K562 (cell line): ENCODE data around the gene NAXD. TPM values are rescaled to one million over a fixed set of nuclear protein-coding genes. Genes with fewer than 3 reads are reported as not detected.

Experiments
- ATAC-seq: fragments of 200-7000 bp; cut with Tn5 transposase; 3 replicates; pipeline ENCODE4 v1.9.1; 2020; ENCODE audit warnings: moderate library complexity
- BruUV-seq: library from RNA; stranded (reverse); fragments of 400-500 nt; replicated peaks from 2 replicates; lab custom pipeline; 2021; lab: Mats Ljungman, UMichigan
- CTCF ChIA-PET: fragments of 300-600 bp; formaldehyde crosslinking; extraction: SDS; loops from one replicate; lab custom pipeline; 2021; ENCODE audit warnings: low intra/inter-chr PET ratio; lab: Yijun Ruan, JAX
- POLR2A ChIA-PET: fragments of 300-600, 350-650 bp; sonication (Branson Sonifier 250); formaldehyde crosslinking; extraction: SDS; loops from one replicate; lab custom pipeline; 2021; ENCODE audit warnings: antibody characterized with exemption, inconsistent platforms; lab: Yijun Ruan, JAX
- DNase-seq, 4 experiments: peaks; one replicate each; pipeline versions ENCODE4 v3.0.0 to v3.0.0-alpha.2; 2011 to 2018; ENCODE audit warnings: low spot score in 3 of 4, mixed read lengths in 3 of 4; ENCODE audit errors: extremely low read depth in 1 of 4
- FAIRE-seq: peaks from 2 replicates; lab custom pipeline; 2011; peaks lifted over from hg19 to GRCh38; lab: Jason Lieb, UNC
- H2AFZ ChIP-seq: 2 replicates; pipeline ENCODE4 v1.6.0; 2011; ENCODE audit warnings: low read depth, low read length, control low read depth, inconsistent platforms
- H3K27ac ChIP-seq: fragments of 200-600 bp; 3 replicates; pipeline ENCODE4 v1.8.0; 2011; ENCODE audit warnings: low read depth, mild to moderate bottlenecking, control low read depth, inconsistent platforms, low read length, moderate library complexity, mixed read lengths; ENCODE audit errors: extremely low read depth
- H3K27me3 ChIP-seq, 2 experiments: fragments of 300-600 bp in 1 of 2; 2 replicates in 1 of 2; 3 replicates in 1 of 2; pipeline versions ENCODE4 v1.6.0 to v1.8.0; 2011; ENCODE audit warnings: inconsistent platforms in 2 of 2, low read length in 2 of 2, mild to moderate bottlenecking in 1 of 2, mixed read lengths in 1 of 2, moderate library complexity in 1 of 2; ENCODE audit not compliant: control insufficient read depth in 2 of 2, insufficient read depth in 2 of 2
- H3K36me3 ChIP-seq: fragments of 300-600 bp; 3 replicates; pipeline ENCODE4 v1.8.0; 2011; ENCODE audit warnings: mild to moderate bottlenecking, low read length, inconsistent platforms; ENCODE audit not compliant: control insufficient read depth, insufficient read depth
- H3K4me1 ChIP-seq, 2 experiments: fragments of 200-600 bp in 1 of 2; replicated peaks in 1 of 2; 2 replicates in 1 of 2; 3 replicates in 1 of 2; pipeline versions ENCODE4 v1.5.1 to v1.8.0; 2011; ENCODE audit warnings: inconsistent platforms in 2 of 2, low read length in 2 of 2, mild to moderate bottlenecking in 1 of 2, mixed read lengths in 1 of 2, moderate library complexity in 1 of 2; ENCODE audit not compliant: control insufficient read depth in 2 of 2, insufficient read depth in 2 of 2
- H3K4me2 ChIP-seq: 2 replicates; pipeline ENCODE4 v1.6.1; 2011; ENCODE audit warnings: low read length, control low read depth, inconsistent platforms, mixed read lengths; ENCODE audit not compliant: insufficient read depth
- H3K4me3 ChIP-seq: fragments of 200-600 bp; sonication (generic), shearing (Covaris generic); 2 replicates; pipeline ENCODE4 v1.5.1; 2016; ENCODE audit warnings: control low read depth, inconsistent platforms
- H3K79me2 ChIP-seq: fragments of 200-600 bp; 3 replicates; pipeline ENCODE4 v1.8.0; 2011; ENCODE audit warnings: low read length, inconsistent platforms; ENCODE audit not compliant: control insufficient read depth, insufficient read depth
- H3K9ac ChIP-seq, 2 experiments: 2 replicates each; pipeline versions ENCODE4 v1.6.0 to v1.6.1; 2011; ENCODE audit warnings: low read depth in 2 of 2, low read length in 2 of 2, control low read depth in 1 of 2, inconsistent platforms in 1 of 2, mild to moderate bottlenecking in 1 of 2, mixed read lengths in 1 of 2; ENCODE audit not compliant: insufficient read depth in 1 of 2
- H3K9me1 ChIP-seq: one replicate; pipeline ENCODE4 v1.6.0; 2011; ENCODE audit warnings: inconsistent platforms, mild to moderate bottlenecking, low read length, moderate library complexity; ENCODE audit not compliant: control insufficient read depth, insufficient read depth
- H3K9me3 ChIP-seq: replicated peaks from 2 replicates; pipeline ENCODE4 v1.5.1; 2011; ENCODE audit warnings: low read depth, low read length, inconsistent platforms; ENCODE audit not compliant: control insufficient read depth, insufficient read depth
- H4K20me1 ChIP-seq: replicated peaks from 2 replicates; pipeline ENCODE4 v1.6.1; 2011; ENCODE audit warnings: low read length, inconsistent platforms, mixed read lengths; ENCODE audit not compliant: control insufficient read depth, insufficient read depth
- ARID2 ChIP-seq: fragments of 450-650 bp; IDR thresholded peaks from 2 replicates; pipeline ENCODE4 v1.6.1; 2017; ENCODE audit warnings: antibody characterized with exemption, mild to moderate bottlenecking
- CBFA2T2 ChIP-seq: fragments of 450-650 bp; conservative IDR thresholded peaks from 2 replicates; pipeline ENCODE4 v1.6.1; 2017; ENCODE audit warnings: mild to moderate bottlenecking
- CCAR2 ChIP-seq: fragments of 200-400 bp; formaldehyde crosslinking; IDR thresholded peaks from 2 replicates; pipeline ENCODE4 v1.6.1; 2017; ENCODE audit warnings: mild to moderate bottlenecking, low read depth, low read length
- CHD4 ChIP-seq: fragments of 200-600 bp; sonication (generic); IDR thresholded peaks from 3 replicates; pipeline ENCODE4 v1.6.1; 2012; ENCODE audit warnings: low read depth, mild to moderate bottlenecking, mixed read lengths, low read length, inconsistent platforms; ENCODE audit not compliant: insufficient read depth, insufficient replicate concordance, poor library complexity, severe bottlenecking
- HDAC3 ChIP-seq: fragments of 450-650 bp; IDR thresholded peaks from 2 replicates; pipeline ENCODE4 v1.6.1; 2018; ENCODE audit warnings: borderline replicate concordance, mild to moderate bottlenecking, moderate library complexity; ENCODE audit not compliant: partially characterized antibody
- LEF1 ChIP-seq: fragments of 450-650 bp; IDR thresholded peaks from 2 replicates; pipeline ENCODE4 v1.6.1; 2016; ENCODE audit warnings: mild to moderate bottlenecking
- MXI1 ChIP-seq: IDR thresholded peaks from 2 replicates; pipeline ENCODE4 v1.6.1; 2011; ENCODE audit warnings: low read depth, mild to moderate bottlenecking, improper control_type of control experiment, low read length
- NR2C2 ChIP-seq, 2 experiments: fragments of 200-800 bp in 1 of 2; sonication (Bioruptor generic) in 1 of 2; sonication (generic) in 1 of 2; formaldehyde crosslinking in 1 of 2; IDR thresholded peaks; 2 replicates each; pipeline versions ENCODE4 v1.6.1 to v1.8.0; 2016 to 2022; ENCODE audit warnings: mild to moderate bottlenecking in 1 of 2, missing compliant biosample characterization in 1 of 2, missing genetic modification characterization in 1 of 2, missing genetic modification reagents in 1 of 2
- RNF2 ChIP-seq: sonication (generic); IDR thresholded peaks from 2 replicates; pipeline ENCODE4 v1.6.1; 2016
- SOX6 ChIP-seq: fragments of 450-650 bp; IDR thresholded peaks from 2 replicates; pipeline ENCODE4 v1.6.1; 2014; ENCODE audit warnings: mild to moderate bottlenecking
- ZBTB17 ChIP-seq: fragments of 450-650 bp; formaldehyde crosslinking; IDR thresholded peaks from 2 replicates; pipeline ENCODE4 v1.4.0; 2020; ENCODE audit warnings: mild to moderate bottlenecking
- ZNF311 ChIP-seq: fragments of 250-450 bp; sonication (Bioruptor Pico); IDR thresholded peaks from 2 replicates; pipeline ENCODE4 v1.4.0; 2020; ENCODE audit warnings: mild to moderate bottlenecking, moderate library complexity
- ZNF830 ChIP-seq: fragments of 250-450 bp; sonication (Bioruptor Pico); IDR thresholded peaks from 2 replicates; pipeline ENCODE4 v1.5.0; 2021; ENCODE audit warnings: mild to moderate bottlenecking
- WGBS: fragments of 100-300 bp; shearing (Covaris generic); methylation state at CpG from one replicate; pipeline ENCODE4 v1.1.6; 2016; ENCODE audit warnings: low coverage, mixed read lengths; ENCODE audit not compliant: insufficient coverage; ENCODE audit errors: missing lambda C conversion rate; 5-methylcytosine and 5-hydroxymethylcytosine counted together
- in situ Hi-C: fragments of 300-500 bp; cut with MboI; formaldehyde crosslinking; loops from 4 replicates; pipeline ENCODE4 v1.15.0; 2018; ENCODE audit warnings: inconsistent platforms, mixed read lengths
- intact Hi-C: fragments of 100-400 bp; cut with micrococcal nuclease; formaldehyde crosslinking; loops from 2 replicates; pipeline ENCODE4 v1.14.2; 2022
- polyA plus RNA-seq, 8 experiments: library from polyadenylated mRNA; depleted of rRNA in 4 of 8; stranded (reverse) in 5 of 8; unstranded in 3 of 8; fragments of >200 nt; fragmentation: Nextera tagmentation in 2 of 8; fragmentation: Illumina TruSeq in 1 of 8; extraction: Ambion mirVana in 2 of 8; extraction: Trizol in 1 of 8; gene quantifications; 2 replicates each; pipeline versions ENCODE4 v1.2.1 to v1.2.3, GENCODE V29; 2011 to 2014; ENCODE audit warnings: inconsistent platforms in 1 of 8, missing spikeins in 1 of 8
- total RNA-seq, 7 experiments: library from RNA; depleted of rRNA in 6 of 7; stranded (reverse); fragments of >200 nt in 6 of 7; fragmentation: Illumina TruSeq in 2 of 7; extraction: Trizol in 2 of 7; gene quantifications; 2 replicates each; pipeline versions ENCODE4 v1.2.1 to v1.2.3, GENCODE V29; 2011 to 2021; ENCODE audit warnings: low replicate concordance in 1 of 7
- TF ChIP-seq, protein P1 (sequence below), 2 experiments: fragments of 250-450 bp in 1 of 2; fragments of 450-650 bp in 1 of 2; sonication (Bioruptor Pico) in 1 of 2; IDR thresholded peaks; 2 replicates each; pipeline versions ENCODE4 v1.6.1 to v1.8.0; 2016 to 2021; ENCODE audit warnings: mild to moderate bottlenecking in 2 of 2, moderate library complexity in 2 of 2, missing compliant biosample characterization in 1 of 2, missing genetic modification characterization in 1 of 2
- TF ChIP-seq, protein P2 (sequence below): fragments of 450-650 bp; formaldehyde crosslinking; IDR thresholded peaks from 2 replicates; pipeline ENCODE4 v1.4.0; 2022; ENCODE audit warnings: mild to moderate bottlenecking, moderate library complexity
- TF ChIP-seq, protein P3 (sequence below): fragments of 250-450 bp; sonication (Bioruptor Pico); IDR thresholded peaks from 2 replicates; pipeline ENCODE4 v1.9.0; 2021; ENCODE audit warnings: mild to moderate bottlenecking, inconsistent platforms

Gene NAXD
- total and polyA plus RNA-seq, 9 of the 15 experiments (the other 6 are each of a cell fraction or from before 2014, with no cell fraction given) = 0.59 to 20.6 (median 13.0) TPM

DNA sequence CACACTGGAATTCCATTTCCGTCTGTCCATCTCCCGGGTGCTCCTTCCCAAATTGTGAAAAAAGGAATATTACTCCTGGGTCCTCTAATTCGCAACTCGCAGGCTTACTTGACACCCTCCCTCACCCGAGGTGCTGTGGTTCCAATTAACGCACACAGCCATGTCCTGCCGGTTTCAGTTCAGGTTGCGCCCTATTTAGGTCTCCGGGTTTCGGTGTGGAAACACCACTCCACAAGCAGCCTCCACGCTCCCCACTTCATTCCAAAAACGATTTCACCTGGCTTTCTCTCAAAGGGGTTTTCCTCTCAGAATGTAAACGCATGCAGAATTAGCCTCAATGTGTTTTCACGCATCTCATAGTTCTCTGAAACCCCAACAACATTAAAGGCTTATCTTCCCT is 37.9 kb downstream of the NAXD start:
- 92% methylated on average over 13 of the region's 14 CpGs for WGBS
- ChIA-PET POLR2A (no interaction called here), CTCF (no interaction called here)
- no TSS peak for BruUV-seq
- no peak for TF ChIP-seq ARID2
- TF ChIP-seq CBFA2T2 = no peak
- TF ChIP-seq ZNF311 = no peak
- no peak for TF ChIP-seq ZNF830 (CRISPR knock-in tag)
- no peak for TF ChIP-seq NR2C2 (CRISPR knock-in tag; IDR thresholded peaks at IDR 0.05)
- TF ChIP-seq NR2C2 (tag; IDR thresholded peaks at IDR 0.05) = no peak
- no peak for TF ChIP-seq HDAC3
- TF ChIP-seq CHD4 = no peak
- no peak for TF ChIP-seq RNF2
- TF ChIP-seq, protein P1, sequence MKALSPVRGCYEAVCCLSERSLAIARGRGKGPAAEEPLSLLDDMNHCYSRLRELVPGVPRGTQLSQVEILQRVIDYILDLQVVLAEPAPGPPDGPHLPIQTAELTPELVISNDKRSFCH (CRISPR knock-in tag; IDR thresholded peaks at IDR 0.05) = no peak
- TF ChIP-seq, protein P1 (tag; IDR thresholded peaks at IDR 0.05) = no peak
- no peak for TF ChIP-seq MXI1
- TF ChIP-seq ZBTB17 (CRISPR knock-in tag) = no peak
- TF ChIP-seq, protein P2, sequence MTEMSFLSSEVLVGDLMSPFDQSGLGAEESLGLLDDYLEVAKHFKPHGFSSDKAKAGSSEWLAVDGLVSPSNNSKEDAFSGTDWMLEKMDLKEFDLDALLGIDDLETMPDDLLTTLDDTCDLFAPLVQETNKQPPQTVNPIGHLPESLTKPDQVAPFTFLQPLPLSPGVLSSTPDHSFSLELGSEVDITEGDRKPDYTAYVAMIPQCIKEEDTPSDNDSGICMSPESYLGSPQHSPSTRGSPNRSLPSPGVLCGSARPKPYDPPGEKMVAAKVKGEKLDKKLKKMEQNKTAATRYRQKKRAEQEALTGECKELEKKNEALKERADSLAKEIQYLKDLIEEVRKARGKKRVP (CRISPR knock-in tag) = no peak
- TF ChIP-seq SOX6 = no peak
- TF ChIP-seq LEF1 = no peak
- no peak for TF ChIP-seq CCAR2
- TF ChIP-seq, protein P3, sequence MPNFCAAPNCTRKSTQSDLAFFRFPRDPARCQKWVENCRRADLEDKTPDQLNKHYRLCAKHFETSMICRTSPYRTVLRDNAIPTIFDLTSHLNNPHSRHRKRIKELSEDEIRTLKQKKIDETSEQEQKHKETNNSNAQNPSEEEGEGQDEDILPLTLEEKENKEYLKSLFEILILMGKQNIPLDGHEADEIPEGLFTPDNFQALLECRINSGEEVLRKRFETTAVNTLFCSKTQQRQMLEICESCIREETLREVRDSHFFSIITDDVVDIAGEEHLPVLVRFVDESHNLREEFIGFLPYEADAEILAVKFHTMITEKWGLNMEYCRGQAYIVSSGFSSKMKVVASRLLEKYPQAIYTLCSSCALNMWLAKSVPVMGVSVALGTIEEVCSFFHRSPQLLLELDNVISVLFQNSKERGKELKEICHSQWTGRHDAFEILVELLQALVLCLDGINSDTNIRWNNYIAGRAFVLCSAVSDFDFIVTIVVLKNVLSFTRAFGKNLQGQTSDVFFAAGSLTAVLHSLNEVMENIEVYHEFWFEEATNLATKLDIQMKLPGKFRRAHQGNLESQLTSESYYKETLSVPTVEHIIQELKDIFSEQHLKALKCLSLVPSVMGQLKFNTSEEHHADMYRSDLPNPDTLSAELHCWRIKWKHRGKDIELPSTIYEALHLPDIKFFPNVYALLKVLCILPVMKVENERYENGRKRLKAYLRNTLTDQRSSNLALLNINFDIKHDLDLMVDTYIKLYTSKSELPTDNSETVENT = no peak
- Histone ChIP-seq H2AFZ (no peak overlapping the region), H3K4me3 (no peak overlapping the region), H3K36me3 (peaks cover 33% of the 10 kb centered on the region; the same call in 1 of the 3 replicates), H3K9ac (no peak overlapping the region), H3K79me2 (no peaks in the 10 kb centered on the region), H3K27me3 (no peaks in the 10 kb centered on the region), H3K4me1 (peaks cover 3 to 9% of the 10 kb centered on the region in 2 experiments; a peak in 4 of 5 replicates), H3K4me2 (no peak overlapping the region), H4K20me1 (no peaks in the 10 kb centered on the region), H3K9me1 (peaks cover 3% of the 10 kb centered on the region), H3K27ac (no peak overlapping the region), H3K9me3 (no peaks in the 10 kb centered on the region)
- in situ Hi-C loops (no loop called here), intact Hi-C loops (no loop called here)
- FAIRE-seq (no peak), ATAC-seq (no peak), DNase-seq (no peak)
